Smooth muscle cell of the brain vasculature (primary cell): ENCODE data around the gene LARGE1.
A peak's percentile ranks its signal among the peaks of the same experiment; 100 is the strongest.

Experiments
- DNase-seq: peaks from one replicate; pipeline ENCODE4 v3.0.0-alpha.2; 2012; ENCODE audit warnings: low read depth, low spot score

Gene LARGE1

DNA sequence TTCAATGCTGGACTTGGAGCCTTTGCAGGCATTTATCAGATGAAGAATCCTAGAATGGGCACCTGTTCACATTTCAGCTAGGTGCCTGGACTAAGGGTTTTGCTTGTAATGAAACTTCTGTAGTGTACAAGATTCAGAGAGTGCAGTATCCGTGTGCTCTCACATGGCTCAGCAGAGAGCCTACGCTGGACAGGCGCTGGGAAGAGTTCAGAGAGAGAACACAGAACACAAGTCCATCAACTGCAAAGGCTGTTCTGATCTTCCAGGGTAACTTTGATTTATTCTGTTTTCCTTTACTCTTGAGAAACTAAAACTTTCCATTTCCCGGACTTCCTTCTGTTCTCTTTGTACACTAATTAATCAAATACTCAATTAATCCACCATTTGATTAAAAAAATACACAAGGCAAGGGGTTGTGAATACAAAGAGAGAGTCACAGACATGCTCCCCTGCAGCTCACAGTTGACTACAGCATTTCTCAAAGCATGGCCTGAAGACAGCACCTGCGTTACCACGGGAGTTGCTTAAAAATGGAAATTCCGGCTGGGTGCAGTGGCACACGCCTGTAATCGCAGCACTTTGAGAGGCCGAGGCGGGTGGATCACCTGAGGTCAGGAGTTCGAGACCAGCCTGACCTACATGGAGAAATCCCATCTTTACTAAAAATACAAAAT lies 393.7 kb downstream of the LARGE1 start:
- no peak for DNase-seq

DNA sequence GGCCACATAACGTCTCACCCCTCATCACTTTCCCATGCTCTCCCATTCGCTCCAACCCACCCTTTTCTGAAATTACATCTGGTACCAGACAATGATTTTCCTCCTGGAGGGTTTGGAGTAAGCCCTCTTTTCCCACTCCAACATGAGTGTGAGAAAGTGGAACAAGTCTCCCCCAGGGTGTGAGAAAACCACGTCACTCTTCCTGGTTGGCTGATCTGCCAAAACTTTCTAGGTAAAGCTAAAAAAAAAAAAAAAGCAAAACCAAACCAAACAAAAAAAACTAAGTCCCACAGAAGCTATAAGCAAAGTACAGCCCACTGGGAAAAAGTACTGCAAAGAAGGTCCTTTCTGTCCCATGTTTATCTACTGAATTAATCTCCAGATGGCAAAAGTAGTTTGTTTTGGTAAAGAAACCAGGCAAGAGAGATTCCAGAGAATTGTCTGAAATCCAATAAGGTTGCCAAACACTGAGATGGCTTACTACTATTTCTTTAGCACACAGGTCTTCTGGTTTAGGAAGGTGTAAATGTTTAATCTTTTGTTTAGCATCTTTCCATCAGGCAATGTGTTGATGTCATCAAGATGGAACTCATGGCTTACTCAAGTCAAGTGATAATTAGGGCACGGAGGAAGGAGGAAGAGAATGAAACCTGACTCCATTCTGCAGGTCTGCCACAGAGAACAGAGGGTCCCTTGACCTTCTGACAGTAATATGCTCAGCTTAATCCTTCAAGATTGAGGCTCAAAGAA lies 395.6 kb downstream of the LARGE1 start:
- no peak for DNase-seq

DNA sequence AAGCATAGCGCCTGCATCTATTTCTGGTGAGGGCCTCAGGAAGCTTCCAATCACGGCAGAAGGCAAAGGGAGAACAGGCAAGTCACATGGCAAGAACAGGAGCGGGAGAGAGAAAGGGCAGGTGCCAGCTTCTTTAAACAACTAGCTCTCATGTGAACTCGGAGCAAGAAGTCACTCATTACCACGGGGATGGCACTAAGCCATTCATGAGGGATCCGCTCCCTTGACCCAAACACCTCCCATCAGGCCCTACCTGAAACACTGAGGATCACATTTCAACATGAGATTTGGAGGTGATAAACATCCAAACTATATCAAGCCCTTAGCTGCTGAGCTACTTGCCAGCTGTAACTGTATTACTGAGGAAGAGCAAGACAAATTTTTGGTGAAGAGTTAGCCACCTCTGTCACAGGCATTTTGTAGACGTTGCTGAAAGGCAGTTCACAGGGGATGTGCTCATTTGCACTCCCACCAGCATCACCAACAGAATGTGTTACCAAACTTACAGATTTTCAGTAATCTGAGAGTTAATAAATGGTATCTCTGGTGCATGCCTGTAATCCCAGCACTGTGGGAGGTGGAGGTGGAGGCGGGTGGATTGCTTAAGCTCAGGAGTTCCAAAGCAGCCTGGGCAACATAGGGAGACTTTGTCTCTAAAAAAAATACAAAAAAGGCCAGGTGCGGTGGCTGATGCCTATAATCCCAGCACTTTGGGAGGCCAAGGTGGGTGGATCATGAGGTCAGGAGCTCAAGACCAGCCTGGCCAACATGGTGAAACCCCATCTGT lies 398.2 kb downstream of the LARGE1 start:
- no peak for DNase-seq

DNA sequence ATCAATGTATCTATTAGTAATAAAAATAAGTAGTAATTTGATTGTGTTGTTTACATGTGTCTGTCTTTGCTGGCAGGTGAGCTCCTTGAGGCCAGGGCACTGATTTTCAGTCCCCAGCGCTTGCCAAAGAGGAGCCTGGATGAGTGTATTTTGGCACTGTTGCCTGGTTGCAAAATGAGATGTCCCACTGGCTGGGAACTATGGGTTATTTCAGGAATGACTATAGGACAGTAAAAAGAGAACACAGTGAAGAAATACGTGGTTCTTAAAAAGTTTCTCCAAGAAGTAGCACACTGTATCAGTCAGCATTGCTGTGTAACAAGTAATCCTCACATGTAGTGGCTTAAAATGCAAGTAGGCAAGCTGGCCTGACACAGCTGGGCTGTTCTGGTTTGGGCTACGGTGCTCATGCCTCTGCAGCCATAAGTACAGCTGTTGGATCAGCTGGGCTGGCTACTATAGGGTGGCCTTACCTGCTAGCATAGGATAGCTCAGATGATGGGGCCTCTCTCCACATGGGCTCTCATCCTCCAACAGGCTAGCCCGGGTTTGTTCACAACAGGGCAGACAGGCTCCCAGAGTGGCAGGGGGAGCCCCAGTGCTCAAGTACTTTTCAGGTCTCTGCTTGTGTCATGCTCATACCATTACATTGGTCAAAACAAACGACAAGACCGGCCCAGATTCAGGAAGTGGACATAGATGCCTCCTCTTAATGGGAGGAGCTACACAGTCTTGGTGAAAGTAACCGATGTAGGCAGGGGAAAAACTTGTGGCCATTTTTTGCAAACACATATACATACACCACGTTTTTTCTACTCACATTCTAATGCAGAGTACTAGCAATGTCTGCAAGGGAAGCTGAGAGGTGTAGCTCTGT lies 399.1 kb downstream of the LARGE1 start:
- DNase-seq: no peak

DNA sequence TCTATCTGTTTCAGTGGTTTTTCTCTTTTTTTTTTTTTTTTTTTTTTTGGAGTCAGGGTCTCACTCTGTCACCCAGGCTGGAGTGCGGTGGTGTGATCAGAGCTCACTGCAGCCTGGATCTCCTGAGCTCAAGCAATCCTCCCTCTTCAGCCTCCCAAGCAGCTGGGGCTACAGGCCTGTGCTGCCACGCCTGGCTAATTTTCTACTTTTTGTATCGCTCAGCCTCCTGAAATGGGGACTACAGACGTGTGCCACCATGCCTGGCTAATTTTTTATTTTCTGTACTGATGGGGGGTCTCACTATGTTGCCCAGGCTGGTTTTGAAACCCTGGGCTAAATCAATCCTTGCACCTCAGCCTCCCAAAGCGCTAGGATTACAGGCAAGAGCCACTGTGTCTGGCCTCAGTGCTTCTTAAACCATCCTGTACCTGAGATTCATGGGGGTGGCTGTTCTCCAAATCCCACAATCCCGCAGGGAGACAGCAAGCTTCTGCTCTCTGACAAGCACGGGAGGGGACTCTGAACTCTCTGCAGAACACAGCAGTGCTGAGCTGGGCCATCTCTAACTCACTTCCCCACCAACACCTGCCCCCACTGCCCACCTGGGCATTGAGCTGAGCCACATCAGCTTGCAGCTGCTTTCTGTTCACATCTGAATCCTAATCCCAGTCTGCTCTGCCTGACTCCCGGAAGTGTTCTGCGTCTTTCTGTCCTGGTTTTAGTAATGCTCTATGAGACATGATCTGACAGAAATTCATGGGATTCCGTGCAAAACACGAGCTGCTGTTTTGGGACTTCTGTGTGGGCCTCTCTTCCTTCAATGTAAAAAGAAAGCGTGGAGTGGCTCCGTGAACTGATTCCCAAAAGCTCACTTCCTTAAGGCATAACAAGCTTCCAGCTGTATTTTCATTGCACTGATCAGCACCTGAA lies 400.0 kb downstream of the LARGE1 start:
- DNase-seq: no peak

DNA sequence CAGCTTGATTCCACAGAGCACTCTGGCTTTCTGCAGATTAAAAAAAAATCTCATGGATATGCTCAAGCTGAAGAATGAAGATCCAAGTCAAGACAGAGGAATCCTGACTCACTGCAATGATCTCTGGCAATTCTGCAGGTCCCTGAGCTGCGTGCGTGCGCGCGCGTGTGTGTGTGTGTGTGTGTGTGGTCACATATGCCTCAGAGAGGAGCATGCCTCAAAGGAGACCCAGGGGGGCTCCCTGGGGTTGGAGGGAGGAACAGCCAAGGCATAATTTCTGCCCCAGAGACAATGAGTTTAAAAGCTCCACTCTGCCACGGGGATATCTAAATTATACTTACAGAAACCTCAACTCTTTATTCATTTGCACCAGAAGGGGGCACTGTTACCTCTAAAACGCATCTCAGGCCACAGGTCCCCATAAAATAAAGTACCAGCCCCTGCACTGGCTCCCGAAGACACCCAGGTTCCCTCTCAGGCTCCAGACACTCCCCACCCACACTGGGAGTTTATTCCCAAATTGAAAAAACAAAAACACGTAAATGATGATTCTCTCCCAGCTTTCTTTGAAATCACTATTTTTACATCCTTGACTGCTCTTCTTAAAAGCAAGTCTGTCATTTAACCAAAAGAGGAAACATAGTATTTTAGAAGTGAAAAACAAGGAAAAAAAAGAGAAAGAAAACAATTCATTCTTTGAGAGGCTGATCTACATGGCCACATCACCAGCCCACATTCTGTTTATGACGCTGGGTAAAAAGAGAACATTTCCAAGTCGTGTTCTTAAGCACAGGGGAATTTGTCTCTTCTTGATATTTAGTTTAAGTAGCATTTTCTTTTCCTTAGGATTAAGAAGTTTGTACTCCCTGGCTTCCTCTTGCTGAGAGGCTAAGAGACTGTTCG lies 401.0 kb downstream of the LARGE1 start:
- peak; percentile 15 for DNase-seq

DNA sequence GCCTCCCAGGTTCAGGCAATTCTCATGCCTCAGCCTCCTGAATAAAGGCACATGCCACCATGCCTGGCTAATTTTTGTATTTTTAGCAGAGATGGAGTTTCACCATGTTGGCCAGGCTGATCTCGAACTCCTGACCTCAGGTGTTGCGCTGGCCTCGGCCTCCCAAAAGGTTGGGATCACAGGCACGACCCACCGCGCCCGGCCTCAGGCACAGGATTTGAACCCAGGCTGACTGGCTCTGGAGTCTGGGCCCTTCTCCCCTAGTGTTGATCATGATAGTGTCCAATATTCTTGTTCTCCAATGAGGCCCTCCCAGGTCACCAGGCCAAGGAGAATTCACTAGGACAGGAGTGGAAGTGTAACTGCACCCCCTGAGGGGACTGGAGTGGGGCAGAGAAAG lies 401.9 kb downstream of the LARGE1 start:
- DNase-seq: no peak

DNA sequence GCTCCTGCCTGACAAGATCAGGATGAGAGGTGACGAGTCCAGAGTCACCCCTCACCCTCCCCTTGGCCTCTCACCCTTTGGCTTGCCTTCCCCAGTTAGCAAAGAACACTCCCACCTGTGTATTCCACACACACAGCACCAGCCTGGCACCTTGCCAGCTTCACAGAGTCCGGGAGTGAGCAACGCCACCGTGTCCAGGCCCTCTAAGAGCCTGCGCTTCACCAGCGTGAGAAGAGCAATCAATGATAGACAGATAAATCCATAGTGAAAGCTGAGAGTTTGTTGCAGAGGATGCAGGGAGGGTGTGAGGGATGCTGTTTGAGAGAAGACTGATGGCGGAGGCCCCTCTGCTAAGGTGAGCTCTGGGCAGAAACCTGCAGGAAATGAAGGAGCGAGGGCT lies 404.5 kb downstream of the LARGE1 start:
- DNase-seq: no peak

DNA sequence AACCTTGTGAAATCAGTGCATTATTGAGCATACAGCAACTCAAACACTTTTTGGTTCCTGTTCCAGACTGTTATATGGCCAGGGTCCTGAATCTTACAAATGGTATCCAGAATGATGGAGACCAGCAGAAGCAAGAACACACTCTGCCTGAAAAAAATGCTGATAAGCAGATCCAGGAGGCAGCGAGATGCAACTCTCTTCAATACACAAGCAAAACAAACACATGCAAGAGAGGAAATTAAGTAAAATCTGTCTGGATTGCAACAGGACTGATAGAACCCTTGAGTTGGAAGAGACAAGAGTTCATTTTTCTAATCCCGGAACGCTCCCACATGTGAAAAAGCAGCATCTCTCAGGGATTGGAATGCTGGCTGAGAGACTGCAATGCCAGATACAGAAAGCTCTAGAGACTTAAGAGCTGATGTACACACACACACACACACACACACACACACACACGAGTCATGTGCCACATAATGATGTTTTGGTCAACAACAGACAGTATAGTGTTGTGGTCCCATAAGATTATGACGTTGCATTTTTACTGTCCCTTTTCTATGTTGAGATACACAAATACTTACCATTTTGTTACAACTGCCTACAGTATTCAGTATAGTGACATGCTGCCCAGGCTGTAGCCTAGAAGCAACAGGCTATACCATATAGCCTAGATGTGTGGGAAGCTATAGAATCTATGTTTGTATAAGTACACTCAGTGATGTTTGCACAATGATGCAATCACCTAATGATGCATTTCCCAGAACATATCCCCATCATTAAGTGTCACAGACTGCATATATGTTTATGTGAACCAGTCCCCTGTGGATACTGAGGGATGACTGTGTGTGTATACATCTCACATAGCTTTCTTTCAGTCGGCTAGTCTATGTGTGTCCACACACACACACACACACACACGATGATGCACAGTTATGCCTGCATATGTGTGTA lies 406.6 kb downstream of the LARGE1 start:
- no peak for DNase-seq

DNA sequence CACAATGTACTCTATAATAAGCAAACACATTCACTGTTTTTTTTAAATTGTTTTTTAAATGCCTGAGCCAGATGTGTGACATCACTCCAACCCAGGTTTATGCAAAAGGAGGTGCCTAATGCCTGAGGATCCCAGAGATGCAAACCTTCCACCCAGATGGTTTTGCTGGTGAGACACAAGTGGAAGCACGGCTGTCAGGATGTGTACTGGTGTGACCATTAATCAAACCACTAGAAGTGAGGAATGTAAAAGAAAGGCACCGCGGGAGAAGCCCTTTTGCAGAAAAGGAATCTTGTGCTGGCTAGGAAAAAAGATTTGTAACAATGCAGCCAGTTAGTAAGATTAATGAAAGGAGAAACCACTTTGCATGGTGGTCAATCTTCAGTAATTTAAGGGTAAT lies 407.4 kb downstream of the LARGE1 start:
- DNase-seq: no peak

DNA sequence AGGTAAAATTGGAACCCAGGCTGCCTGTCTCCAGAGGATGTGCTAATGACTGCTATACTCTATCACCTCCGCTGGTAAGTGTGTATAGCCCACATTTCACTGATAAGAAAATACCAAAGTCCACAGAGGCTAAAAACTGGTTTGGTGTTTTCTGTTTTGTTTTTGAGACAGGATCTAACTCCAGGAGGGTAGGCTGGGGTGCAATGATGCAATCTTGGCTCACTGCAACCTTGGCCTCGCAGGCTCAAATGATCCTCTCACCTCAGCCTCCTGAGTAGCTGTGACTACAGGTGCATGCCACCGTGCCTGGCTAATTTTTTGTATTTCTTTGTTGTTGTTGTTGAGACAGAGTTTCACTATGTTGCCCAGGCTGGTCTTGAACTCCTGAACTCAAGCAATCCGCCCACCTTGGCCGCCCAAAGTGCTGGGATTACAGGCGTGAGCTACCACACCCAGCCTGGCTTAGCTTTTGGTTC lies 409.8 kb downstream of the LARGE1 start:
- DNase-seq: no peak

DNA sequence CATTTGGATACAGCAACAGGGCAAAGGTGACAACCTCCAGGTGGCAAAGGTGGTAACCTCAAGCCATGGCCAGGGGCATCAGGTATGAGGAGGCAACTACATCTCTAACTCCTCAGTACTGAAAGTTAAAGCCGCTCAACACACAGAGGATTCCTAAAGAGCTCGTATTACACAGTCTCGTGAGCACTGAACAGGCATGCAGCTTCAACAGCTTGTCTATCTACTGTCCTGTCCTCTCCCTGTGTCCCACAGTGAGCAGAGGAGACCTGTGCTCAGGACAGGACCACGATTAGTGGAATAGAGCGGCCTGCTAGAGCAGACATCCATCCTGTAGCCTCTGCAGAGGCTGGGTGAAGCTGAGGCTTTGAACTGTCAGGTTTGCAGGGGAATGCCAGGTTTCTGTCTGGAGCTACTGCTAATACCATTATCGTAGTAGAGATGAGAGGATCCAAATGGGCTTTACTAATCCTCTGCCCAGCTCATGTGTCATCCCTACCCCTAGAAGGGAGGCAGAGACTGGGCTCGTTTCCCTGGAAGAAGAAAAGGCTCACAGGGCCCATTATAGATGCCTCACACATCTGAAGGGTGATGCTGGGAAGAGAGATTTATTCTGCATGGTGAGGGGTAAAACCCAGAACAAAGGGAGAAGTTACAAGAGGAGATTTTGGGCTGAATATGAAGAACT lies 415.2 kb downstream of the LARGE1 start:
- no peak for DNase-seq

DNA sequence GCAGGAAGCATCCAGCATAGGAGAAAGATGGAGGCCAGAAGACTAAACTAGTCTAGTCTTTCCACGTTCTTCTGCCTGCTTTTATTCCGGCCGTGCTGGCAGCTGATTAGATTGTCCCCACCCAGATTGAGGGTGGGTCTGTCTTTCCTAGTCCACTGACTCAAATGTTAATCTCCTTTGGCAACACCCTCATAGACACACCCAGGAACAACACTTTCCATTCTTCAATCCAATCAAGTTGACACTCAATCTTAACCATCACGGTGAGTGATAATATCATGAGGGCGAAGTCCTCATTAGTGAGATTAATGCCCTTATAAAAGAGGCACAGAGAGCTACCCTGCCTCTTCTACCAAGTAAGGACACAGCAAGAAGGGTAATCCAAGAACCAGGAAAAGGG lies 424.2 kb downstream of the LARGE1 start:
- no peak for DNase-seq

DNA sequence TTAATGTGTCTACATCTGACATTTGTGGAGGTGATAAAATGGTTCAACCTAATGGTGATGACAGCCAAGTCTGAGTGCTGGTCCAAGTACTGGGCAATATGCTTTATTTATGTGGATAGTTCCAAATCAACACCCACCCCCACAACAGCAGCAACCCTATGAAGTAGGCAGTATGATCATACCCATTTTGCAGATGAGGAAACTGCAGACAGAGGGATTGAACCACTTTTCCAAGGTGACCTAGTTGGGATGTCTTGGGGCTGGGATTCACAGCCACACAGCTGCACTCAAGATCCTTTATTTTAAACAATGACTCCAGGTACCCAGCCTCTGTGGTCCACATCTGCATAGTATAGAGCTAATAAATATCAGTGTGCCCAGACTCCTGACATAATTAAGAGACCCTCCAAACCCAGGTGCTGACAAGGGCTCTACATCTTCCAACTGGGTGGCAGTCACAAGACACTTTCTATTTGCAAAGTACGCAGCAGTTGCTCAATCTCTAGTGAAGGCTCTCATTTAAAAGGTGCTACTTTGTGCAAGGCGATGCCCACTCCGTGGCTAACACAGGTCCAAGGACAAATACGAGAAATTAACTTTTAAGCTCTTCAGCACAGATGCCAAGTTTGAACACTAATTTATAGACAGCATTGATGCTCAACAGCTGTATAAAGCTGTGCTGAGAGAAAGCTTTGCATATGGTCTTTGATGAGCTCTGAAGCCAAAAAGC lies 426.6 kb downstream of the LARGE1 start:
- DNase-seq: no peak

DNA sequence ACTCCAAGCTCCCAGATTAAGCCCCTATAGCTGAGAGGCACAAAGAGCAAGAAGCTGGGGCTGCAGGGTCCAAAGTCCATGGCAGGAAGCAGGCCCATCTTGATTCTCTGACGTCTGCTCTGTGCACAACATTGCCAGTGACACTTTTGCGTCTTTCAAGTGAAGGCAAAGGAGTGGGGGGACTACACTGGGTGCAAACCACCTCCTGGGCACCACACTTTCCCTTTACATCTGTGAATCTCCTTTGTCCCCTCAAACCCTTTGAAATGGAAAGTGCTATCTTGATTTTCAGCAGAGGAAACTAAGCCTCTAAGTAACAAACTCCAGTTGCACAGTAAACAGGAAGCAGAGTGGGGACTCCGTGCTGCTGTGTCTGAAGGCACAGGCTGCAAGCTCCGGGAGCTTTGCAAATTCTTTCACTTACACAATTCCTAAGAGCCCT lies 428.0 kb downstream of the LARGE1 start:
- no peak for DNase-seq

DNA sequence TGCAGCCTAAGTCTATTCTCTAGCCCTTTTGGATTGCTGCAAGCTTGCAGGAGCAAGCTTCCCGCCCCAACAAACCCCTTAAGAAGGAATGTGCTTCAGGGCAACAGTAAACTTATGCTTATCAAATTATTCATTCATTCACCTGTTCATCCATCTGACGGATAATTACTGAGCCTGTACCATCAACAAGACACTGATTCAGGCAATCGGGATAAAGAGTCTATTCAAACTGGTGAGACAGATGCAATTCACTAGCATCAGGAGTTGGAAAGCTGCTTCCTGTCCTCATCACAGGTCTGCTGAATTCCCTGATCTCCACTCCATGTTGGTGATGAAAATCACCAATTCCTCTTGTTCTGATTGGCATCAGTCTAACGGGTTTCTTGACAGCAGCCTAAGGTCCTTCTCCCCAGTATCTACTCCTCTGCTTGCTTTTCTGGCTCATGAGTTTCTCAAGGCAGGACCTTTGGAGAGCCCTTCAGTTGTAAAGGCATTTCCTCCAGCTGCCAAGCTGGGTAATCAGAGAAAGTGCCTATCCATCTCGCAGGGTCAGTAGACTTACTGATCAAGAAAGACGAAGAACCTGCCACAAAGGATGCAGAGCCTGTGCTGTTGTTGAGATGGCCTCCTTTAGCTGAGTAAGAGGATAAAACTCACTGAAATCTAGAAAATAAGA lies 433.1 kb downstream of the LARGE1 start:
- DNase-seq: no peak
